Fibroblast of pulmonary artery (primary cell): ENCODE results near the gene TOM1L2.
A peak's percentile ranks its signal among the peaks of the same experiment; 100 is the strongest.

Experiments
- DNase-seq: peaks from one replicate; pipeline ENCODE4 v3.0.0-alpha.2; 2010; ENCODE audit warnings: low read depth
- H3K4me3 ChIP-seq: replicated peaks from 2 replicates; pipeline ENCODE4 v1.5.1; 2011; ENCODE audit warnings: low read depth, mild to moderate bottlenecking, control low read depth, low read length, moderate library complexity
- CTCF ChIP-seq: IDR thresholded peaks from 2 replicates; pipeline ENCODE4 v1.5.1; 2011; ENCODE audit warnings: mild to moderate bottlenecking, control low read depth, low read length, inconsistent platforms; ENCODE audit errors: missing control alignments

Gene TOM1L2

DNA sequence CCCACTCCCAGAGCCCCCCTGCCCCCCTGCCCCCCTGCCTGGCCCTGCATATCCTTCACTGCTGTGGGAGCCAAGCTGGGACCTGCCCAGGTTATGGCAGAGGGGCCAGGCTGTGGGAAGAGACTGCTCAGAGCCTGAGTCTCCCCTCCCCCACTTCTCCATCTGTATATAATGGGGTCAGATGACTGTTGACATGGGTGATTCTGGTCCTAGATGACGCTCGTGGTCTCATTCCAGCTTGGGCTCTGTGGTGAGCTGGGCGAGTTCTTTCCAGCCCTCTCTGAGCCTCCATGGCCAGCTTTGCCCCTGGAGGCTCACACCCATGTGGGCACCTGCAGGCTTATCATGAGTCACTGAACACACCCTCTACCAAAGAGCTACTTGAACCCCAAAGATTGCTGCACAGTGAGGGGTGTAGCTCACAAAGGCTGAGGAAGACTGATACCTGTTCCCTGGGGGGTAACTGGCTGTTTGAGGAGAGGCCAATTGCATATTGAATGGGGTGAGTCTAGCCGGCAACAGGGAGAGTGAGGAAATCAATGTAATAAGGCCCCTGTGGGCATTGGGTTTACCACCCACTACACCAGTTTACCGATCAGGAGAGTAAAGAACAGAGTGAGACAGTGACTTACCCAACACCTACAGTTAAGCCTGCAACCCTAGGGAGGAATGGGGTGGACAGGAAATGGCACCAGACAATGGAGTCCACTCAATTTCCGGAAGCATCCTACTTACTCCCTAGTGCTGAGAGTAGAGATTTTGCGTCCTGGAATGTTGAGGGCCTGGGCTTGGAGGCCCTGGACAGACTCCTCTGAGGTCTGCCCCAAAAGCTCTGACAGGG, 131.2 kb downstream of the TOM1L2 start:
- TF ChIP-seq CTCF, result no peak
- peak overlapping the region; percentile 47 for H3K4me3 ChIP-seq
- peak; percentile 66 for DNase-seq

DNA sequence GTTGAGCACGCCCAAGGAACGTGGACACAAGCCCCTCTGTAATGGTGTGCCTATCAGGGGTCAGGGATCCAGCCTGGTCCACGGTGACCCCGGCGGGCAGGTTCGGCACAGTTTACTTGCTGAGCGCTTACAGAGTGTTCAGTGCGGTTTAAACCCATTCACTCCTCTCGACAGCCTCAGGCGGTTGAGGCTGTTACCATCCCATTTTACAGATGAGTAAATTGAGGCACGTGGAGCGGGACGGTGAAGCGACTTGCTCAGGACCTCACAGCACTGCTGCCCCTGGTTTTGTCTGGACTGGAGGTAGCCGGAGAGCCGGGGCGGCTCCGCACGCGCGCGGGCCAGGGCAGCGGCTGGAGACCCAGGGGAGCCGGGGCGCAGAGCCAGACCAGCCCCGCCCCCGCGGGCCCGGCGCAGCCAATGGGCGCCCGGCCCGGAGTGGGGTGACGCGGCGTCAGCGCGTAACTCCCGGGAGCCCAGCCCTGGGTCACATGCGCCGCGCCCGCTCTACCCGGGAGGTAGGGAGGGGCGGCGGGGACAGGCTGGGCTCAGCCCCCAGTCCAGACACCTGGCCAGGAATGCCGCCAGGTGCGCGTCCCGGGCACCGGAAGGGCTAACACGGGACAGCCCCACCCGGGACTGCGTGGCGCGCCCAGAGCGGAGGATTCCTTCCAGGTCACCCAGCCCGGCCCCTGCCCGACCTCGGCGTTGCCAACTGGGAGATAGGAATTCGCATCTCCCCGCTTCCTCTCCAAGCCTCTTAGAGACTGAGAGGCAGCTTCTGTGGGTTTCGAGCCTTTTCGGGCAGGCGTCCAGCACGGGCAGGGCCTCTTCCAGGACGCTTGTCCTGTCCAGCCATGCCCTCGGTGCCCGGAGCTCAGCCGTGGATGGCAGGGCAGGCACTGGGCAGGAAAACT, 132.2 kb downstream of the TOM1L2 start:
- TF ChIP-seq CTCF, result no peak
- H3K4me3 ChIP-seq, result peak overlapping the region; percentile 47
- DNase-seq, result peak; percentile 87

DNA sequence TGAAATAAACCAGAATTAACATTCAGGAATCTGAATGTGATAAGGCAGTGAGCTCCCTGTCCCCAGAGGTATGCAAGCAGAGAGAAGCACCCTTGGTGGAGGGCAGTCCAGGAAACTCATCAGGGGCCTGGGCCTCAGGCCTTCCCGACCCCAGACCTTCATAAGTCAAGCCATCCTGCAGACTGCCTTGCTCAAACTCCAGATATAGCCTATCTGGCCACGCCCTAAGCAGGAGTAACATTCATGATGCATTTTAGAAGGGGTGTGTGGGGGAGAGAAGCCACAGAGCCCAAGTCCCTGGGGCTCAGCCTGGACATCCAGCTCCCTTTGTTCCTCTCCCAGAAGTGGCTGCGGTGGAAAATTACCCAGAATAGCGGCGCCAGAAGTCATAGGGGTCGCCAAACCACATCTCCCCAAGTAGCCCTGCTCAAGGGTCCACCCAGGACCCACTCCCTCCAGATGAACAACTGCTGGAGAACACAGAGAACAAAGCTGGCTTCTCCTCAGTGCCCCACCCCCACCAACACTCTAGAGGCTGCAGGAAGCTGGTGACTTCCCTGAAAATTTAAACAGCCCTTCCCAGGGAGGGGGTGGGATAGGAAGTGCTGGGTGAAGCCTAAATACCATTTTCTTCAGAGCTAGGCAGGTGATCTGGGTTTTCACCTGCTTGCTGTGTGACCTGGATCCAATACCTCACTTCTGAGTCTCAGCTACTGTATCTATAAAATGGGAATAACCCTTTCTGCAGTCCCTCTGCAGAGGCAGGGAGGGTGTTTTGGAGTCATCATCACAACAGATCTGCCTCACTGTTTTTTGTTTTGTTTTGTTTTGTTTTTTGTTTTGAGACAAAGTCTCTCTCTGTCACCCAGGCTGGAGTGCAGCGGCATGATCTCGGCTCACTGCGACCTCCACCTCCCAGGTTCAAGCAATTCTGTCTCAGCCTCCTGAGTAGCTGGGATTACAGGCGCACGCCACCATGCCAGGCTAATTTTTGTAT, 133.9 kb downstream of the TOM1L2 start:
- H3K4me3 ChIP-seq, result no peak overlapping the region
- no peak for TF ChIP-seq CTCF
- DNase-seq, result peak; percentile 46

DNA sequence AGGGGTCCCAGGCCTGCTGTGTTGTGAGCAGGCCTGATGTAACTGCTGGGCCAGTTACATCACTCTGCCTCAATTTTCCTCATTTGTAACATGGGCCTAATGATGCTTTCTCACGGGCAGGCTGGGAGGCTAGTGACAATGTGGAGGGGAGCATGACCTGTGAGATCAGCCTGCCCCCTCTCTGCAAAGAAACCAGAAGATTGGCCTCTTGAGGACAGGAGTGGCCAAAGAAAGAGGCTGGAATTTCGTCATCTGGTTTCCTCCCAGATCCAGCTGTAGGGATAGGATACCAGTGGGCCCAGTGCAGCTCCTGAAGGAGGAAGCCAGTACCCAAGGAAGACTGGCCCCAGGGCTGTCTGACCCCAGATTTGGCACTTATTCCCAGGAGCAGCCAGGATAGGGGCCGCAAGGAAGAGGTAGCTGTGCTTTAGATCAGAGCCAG, 134.8 kb downstream of the TOM1L2 start:
- DNase-seq, result peak; percentile 92
- no peak for TF ChIP-seq CTCF

GRCh38 chr17:17836818-17837379, 135.3 kb downstream of the TOM1L2 start, which contains the start of gene SREBF1:
TSS of gene SREBF1 (minus strand) at chr17:17836986. CDS start at chr17:17836817, 169 bp downstream.
- TF ChIP-seq CTCF, result no peak
- DNase-seq, result peak; percentile 44
- H3K4me3 ChIP-seq, result peak within 1 kb of the TSS; percentile 79

More for the DNA sequence above, 134.8 kb downstream of the TOM1L2 start:
- peak overlapping the region; percentile 79 for H3K4me3 ChIP-seq
